HepG2 (cell line): Measurements from ENCODE around the gene DBNDD1. TPM values are rescaled to one million over a fixed set of nuclear protein-coding genes. Genes with fewer than 3 reads are reported as not detected.

Experiments
- ATAC-seq: fragments of 200-7000 bp; cut with Tn5 transposase; 3 replicates; pipeline ENCODE4 v1.9.1; 2020; ENCODE audit warnings: mild to moderate bottlenecking, moderate library complexity
- BruUV-seq: library from RNA; stranded (reverse); fragments of 400-500 nt; replicated peaks from 2 replicates; lab custom pipeline; 2021; lab: Mats Ljungman, UMichigan
- CTCF ChIA-PET: fragments of 300-600 bp; formaldehyde crosslinking; extraction: SDS; loops from one replicate; lab custom pipeline; 2021; ENCODE audit warnings: low total read pairs, inconsistent platforms, low intra/inter-chr PET ratio; lab: Yijun Ruan, JAX
- POLR2A ChIA-PET: fragments of 350-600 bp; sonication (Branson Sonifier 250); formaldehyde crosslinking; loops from one replicate; lab custom pipeline; 2020; ENCODE audit warnings: antibody characterized with exemption, inconsistent platforms; lab: Yijun Ruan, JAX
- DNase-seq: peaks from one replicate; pipeline ENCODE4 v3.0.0-alpha.2; 2015; ENCODE audit warnings: low spot score
- FAIRE-seq: peaks from 3 replicates; lab custom pipeline; 2011; peaks lifted over from hg19 to GRCh38; lab: Jason Lieb, UNC
- H2AFZ ChIP-seq: one replicate; pipeline ENCODE4 v1.6.1; 2011; ENCODE audit warnings: low read length, inconsistent platforms
- H3K27ac ChIP-seq: fragments of 300-600 bp; 3 replicates; pipeline ENCODE4 v1.8.0; 2011; ENCODE audit warnings: mixed run types, mild to moderate bottlenecking, mixed read lengths, low read length, inconsistent platforms; ENCODE audit not compliant: insufficient read depth; ENCODE audit errors: extremely low read length
- H3K27me3 ChIP-seq, 2 experiments: fragments of 200-600 bp in 1 of 2; 2 replicates in 1 of 2; 3 replicates in 1 of 2; pipeline versions ENCODE4 v1.6.0 to v1.8.0; 2011; ENCODE audit warnings: low read length in 2 of 2, mild to moderate bottlenecking in 2 of 2, moderate library complexity in 2 of 2, inconsistent platforms in 1 of 2; ENCODE audit not compliant: insufficient read depth in 2 of 2, control insufficient read depth in 1 of 2
- H3K36me3 ChIP-seq, 2 experiments: fragments of 200-600 bp in 1 of 2; replicated peaks in 1 of 2; 2 replicates in 1 of 2; 3 replicates in 1 of 2; pipeline versions ENCODE4 v1.5.1 to v1.8.0; 2011; ENCODE audit warnings: low read length in 2 of 2, inconsistent platforms in 1 of 2; ENCODE audit not compliant: insufficient read depth in 2 of 2, control insufficient read depth in 1 of 2
- H3K4me1 ChIP-seq: 2 replicates; pipeline ENCODE4 v1.5.1; 2012; ENCODE audit warnings: low read length, inconsistent platforms; ENCODE audit not compliant: insufficient read depth
- H3K4me2 ChIP-seq: 2 replicates; pipeline ENCODE4 v1.6.0; 2011; ENCODE audit warnings: low read depth, low read length, inconsistent platforms
- H3K4me3 ChIP-seq, 3 experiments: fragments of 200-600 bp in 1 of 3; sonication (generic), shearing (Covaris generic) in 1 of 3; replicated peaks in 1 of 3; 2 replicates each; pipeline ENCODE4 v1.5.1; 2011 to 2016; ENCODE audit warnings: low read length in 3 of 3, inconsistent platforms in 2 of 3, low read depth in 2 of 3, mild to moderate bottlenecking in 2 of 3, control low read depth in 1 of 3, mixed read lengths in 1 of 3; ENCODE audit not compliant: insufficient read depth in 1 of 3
- H3K79me2 ChIP-seq: one replicate; pipeline ENCODE4 v1.6.1; 2011; ENCODE audit warnings: low read length, inconsistent platforms; ENCODE audit not compliant: insufficient read depth
- H3K9ac ChIP-seq: 2 replicates; pipeline ENCODE4 v1.6.0; 2011; ENCODE audit warnings: mild to moderate bottlenecking, low read depth, low read length, inconsistent platforms; ENCODE audit not compliant: insufficient read depth
- H3K9me3 ChIP-seq: 2 replicates; pipeline ENCODE4 v1.5.1; 2012; ENCODE audit warnings: mild to moderate bottlenecking, low read length
- H4K20me1 ChIP-seq: 2 replicates; pipeline ENCODE4 v1.6.0; 2011; ENCODE audit warnings: inconsistent platforms, mild to moderate bottlenecking, low read length, moderate library complexity; ENCODE audit not compliant: insufficient read depth
- AGO2 ChIP-seq: fragments of 200-400 bp; formaldehyde crosslinking; optimal IDR thresholded peaks from 2 replicates; pipeline ENCODE3; 2017; ENCODE audit warnings: mild to moderate bottlenecking, low read depth, low read length, moderate library complexity
- HES4 ChIP-seq: sonication (generic); formaldehyde crosslinking; IDR thresholded peaks from 2 replicates; pipeline ENCODE4 v1.9.0; 2021; ENCODE audit warnings: mild to moderate bottlenecking, missing genetic modification reagents, borderline replicate concordance
- PCBP1 ChIP-seq: fragments of 200-400 bp; formaldehyde crosslinking; IDR thresholded peaks from 2 replicates; pipeline ENCODE4 v1.6.1; 2017; ENCODE audit warnings: mild to moderate bottlenecking, low read depth, low read length, borderline replicate concordance
- RAD51 ChIP-seq: fragments of 450-650 bp; IDR thresholded peaks from 2 replicates; pipeline ENCODE4 v1.6.1; 2016; ENCODE audit warnings: borderline replicate concordance
- WGBS: methylation state at CpG from one replicate; pipeline ENCODE4 v1.1.6; 2017; ENCODE audit warnings: low lambda C conversion rate; 5-methylcytosine and 5-hydroxymethylcytosine counted together
- in situ Hi-C: cut with HindIII; loops from 2 replicates; pipeline ENCODE4 v1.10.0; 2017; ENCODE audit warnings: low pct_unique_long_range_greater_than_20kb; ENCODE audit not compliant: extremely low pct_ligation_motif_present
- intact Hi-C: fragments of 100-400 bp; cut with micrococcal nuclease; formaldehyde crosslinking; loops from one replicate; pipeline ENCODE4 v1.10.0; 2022; ENCODE audit not compliant: unreplicated experiment
- polyA plus RNA-seq, 8 experiments: library from polyadenylated mRNA; depleted of rRNA in 3 of 8; stranded (reverse) in 7 of 8; unstranded in 1 of 8; fragments of >200 nt; fragmentation: Illumina TruSeq in 4 of 8; extraction: Trizol in 4 of 8; gene quantifications; 2 replicates each; pipeline versions ENCODE4 v1.2.1 to v1.2.3, GENCODE V29; 2011 to 2016; ENCODE audit warnings: low read depth in 4 of 8, missing spikeins in 1 of 8, mixed read lengths in 1 of 8; ENCODE audit not compliant: insufficient read depth in 1 of 8
- total RNA-seq, 5 experiments: library from RNA; depleted of rRNA; stranded (reverse); fragments of >200 nt; fragmentation: Illumina TruSeq; extraction: Trizol; gene quantifications; 2 replicates each; pipeline ENCODE4 v1.2.3, GENCODE V29; 2016; ENCODE audit warnings: low read depth in 1 of 5

Gene DBNDD1
- total and polyA plus RNA-seq, 2 of the 13 experiments (the other 11 are each of a cell fraction or from before 2014, with no cell fraction given), result 17.0 to 40.4 TPM

GRCh38 chr16:89962754-89963498 is 56.3 kb downstream of the DBNDD1 start:
- intact Hi-C loops, result no loop called here
- Histone ChIP-seq H4K20me1 (no peaks in the 10 kb centered on the region), H3K4me3 (no peak overlapping the region), H3K27me3 (no peaks in the 10 kb centered on the region), H3K4me2 (no peak overlapping the region), H3K4me1 (no peaks in the 10 kb centered on the region), H3K36me3 (peaks cover 22 to 26% of the 10 kb centered on the region in 2 experiments; a peak in 4 of 5 replicates), H3K79me2 (no peaks in the 10 kb centered on the region), H3K9me3 (no peaks in the 10 kb centered on the region)
- in situ Hi-C loops, result no loop called here
- WGBS, result 91% methylated on average over 18 of the region's 26 CpGs
- DNase-seq, result no peak
- FAIRE-seq, result no peak
- BruUV-seq, result no TSS peak
- TF ChIP-seq HES4 (CRISPR knock-in tag) (no peak), PCBP1 (0 out of 2 replicates have a peak, but pooled peaks have one; percentile 36)
- TF ChIP-seq, all 625 proteins: peak for 1
- no peak overlapping the region for H3K9ac ChIP-seq
- POLR2A ChIA-PET, result interaction anchor here (1.0 kb wide), 1 partner anchor 10 kb away, joined by 3 read pairs; no protein-coding TSS in a partner anchor
- CTCF ChIA-PET, result no interaction called here
- no peak overlapping the region for H2AFZ ChIP-seq
- ATAC-seq, result no peak
- no peak overlapping the region for H3K27ac ChIP-seq

- no peak for ATAC-seq
- POLR2A ChIA-PET, result no interaction called here
These were observed 57.3 kb downstream of the DBNDD1 start for GRCh38 chr16:89961920-89962319.

More at GRCh38 chr16:89961920-89962319, 57.3 kb downstream of the DBNDD1 start:
- no peaks in the 10 kb centered on the region for H3K9me3 ChIP-seq
- H3K36me3 ChIP-seq, result peaks cover 26 to 35% of the 10 kb centered on the region in 2 experiments
- TF ChIP-seq AGO2, result peak; percentile 33
- no peak for TF ChIP-seq RAD51
- TF ChIP-seq, all 625 proteins: peak for 1
- H2AFZ ChIP-seq, result no peak overlapping the region
- BruUV-seq, result no TSS peak
- no peak overlapping the region for H3K27ac ChIP-seq
- intact Hi-C loops (no loop called here), in situ Hi-C loops (no loop called here)
- H3K9ac ChIP-seq, result no peak overlapping the region
- no peaks in the 10 kb centered on the region for H3K79me2 ChIP-seq
- no peaks in the 10 kb centered on the region for H4K20me1 ChIP-seq
- H3K4me3 ChIP-seq, result no peak overlapping the region
- H3K27me3 ChIP-seq, result no peaks in the 10 kb centered on the region
- no peak overlapping the region for H3K4me2 ChIP-seq
- CTCF ChIA-PET, result no interaction called here
- DNase-seq (no peak), FAIRE-seq (no peak)
- 95% methylated on average over 23 of the region's 23 CpGs for WGBS
- H3K4me1 ChIP-seq, result no peaks in the 10 kb centered on the region
